ENCODE measurements around the gene PEX16. TPM values are rescaled to one million over a fixed set of nuclear protein-coding genes. Genes with fewer than 3 reads are reported as not detected.

Gene PEX16
- total and polyA plus RNA-seq, 2 of the 13 experiments (the other 11 are each of a cell fraction or from before 2014, with no cell fraction given), result 12.5 to 21.8 TPM

DNA sequence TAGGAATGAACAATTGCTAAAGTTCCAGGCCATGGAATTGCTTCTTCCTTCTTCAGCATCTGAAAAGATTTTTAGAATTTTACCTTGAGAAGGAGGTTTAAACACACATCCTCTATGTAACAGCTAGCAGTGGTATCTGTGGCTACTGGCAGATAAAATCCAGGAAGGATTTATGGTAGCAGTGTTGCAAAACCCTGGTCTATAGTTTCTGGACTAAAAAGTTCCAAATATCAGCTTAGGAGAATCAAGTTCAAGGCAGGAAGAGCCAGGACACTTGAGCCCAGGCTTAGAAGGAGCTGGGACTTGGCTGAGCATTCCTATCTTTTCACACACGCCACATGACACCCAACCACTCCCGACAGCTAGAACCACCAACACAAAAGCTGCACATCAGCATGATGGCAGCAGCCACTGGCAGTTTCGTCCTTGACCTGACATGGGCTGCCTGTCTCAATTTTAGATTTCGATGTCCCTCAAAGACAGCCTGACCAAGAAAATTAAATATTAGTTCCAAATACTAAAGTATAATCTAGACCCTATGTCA is 18.9 kb upstream of the PEX16 start:
- ChIA-PET POLR2A (no interaction called here), CTCF (ENCODE audit: low intra/inter-chr PET ratio, low total read pairs) (no interaction called here)
- intact Hi-C loops (cut with micrococcal nuclease; ENCODE audit: unreplicated experiment), result no loop called here
- TF ChIP-seq ETV6 (CRISPR knock-in tag; conservative IDR thresholded peaks at IDR 0.05), result no peak
- TF ChIP-seq, protein P1, sequence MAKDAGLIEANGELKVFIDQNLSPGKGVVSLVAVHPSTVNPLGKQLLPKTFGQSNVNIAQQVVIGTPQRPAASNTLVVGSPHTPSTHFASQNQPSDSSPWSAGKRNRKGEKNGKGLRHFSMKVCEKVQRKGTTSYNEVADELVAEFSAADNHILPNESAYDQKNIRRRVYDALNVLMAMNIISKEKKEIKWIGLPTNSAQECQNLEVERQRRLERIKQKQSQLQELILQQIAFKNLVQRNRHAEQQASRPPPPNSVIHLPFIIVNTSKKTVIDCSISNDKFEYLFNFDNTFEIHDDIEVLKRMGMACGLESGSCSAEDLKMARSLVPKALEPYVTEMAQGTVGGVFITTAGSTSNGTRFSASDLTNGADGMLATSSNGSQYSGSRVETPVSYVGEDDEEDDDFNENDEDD (CRISPR knock-in tag; IDR thresholded peaks at IDR 0.05; ENCODE audit: borderline replicate concordance), result no peak
- TF ChIP-seq, protein P2, sequence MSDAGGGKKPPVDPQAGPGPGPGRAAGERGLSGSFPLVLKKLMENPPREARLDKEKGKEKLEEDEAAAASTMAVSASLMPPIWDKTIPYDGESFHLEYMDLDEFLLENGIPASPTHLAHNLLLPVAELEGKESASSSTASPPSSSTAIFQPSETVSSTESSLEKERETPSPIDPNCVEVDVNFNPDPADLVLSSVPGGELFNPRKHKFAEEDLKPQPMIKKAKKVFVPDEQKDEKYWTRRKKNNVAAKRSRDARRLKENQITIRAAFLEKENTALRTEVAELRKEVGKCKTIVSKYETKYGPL (CRISPR knock-in tag; IDR thresholded peaks at IDR 0.05), result no peak
- TF ChIP-seq HOXA3 (CRISPR knock-in tag; IDR thresholded peaks at IDR 0.05), result no peak
- no peak for TF ChIP-seq ZNF3 (CRISPR knock-in tag; IDR thresholded peaks at IDR 0.05)
- TF ChIP-seq, protein P3, sequence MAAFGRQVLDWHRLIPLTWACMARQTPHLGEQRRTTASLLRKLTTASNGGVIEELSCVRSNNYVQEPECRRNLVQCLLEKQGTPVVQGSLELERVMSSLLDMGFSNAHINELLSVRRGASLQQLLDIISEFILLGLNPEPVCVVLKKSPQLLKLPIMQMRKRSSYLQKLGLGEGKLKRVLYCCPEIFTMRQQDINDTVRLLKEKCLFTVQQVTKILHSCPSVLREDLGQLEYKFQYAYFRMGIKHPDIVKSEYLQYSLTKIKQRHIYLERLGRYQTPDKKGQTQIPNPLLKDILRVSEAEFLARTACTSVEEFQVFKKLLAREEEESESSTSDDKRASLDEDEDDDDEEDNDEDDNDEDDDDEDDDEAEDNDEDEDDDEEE (CRISPR knock-in tag; IDR thresholded peaks at IDR 0.05), result no peak
- no peak for TF ChIP-seq NFRKB (IDR thresholded peaks at IDR 0.05)
- TF ChIP-seq ZNF724P (CRISPR knock-in tag; IDR thresholded peaks at IDR 0.05; ENCODE audit: borderline replicate concordance), result no peak
- TF ChIP-seq, protein P4, sequence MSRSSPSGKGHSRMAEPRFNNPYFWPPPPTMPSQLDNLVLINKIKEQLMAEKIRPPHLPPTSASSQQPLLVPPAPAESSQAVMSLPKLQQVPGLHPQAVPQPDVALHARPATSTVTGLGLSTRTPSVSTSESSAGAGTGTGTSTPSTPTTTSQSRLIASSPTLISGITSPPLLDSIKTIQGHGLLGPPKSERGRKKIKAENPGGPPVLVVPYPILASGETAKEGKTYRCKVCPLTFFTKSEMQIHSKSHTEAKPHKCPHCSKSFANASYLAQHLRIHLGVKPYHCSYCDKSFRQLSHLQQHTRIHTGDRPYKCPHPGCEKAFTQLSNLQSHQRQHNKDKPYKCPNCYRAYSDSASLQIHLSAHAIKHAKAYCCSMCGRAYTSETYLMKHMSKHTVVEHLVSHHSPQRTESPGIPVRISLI (CRISPR knock-in tag; IDR thresholded peaks at IDR 0.05; ENCODE audit: borderline replicate concordance), result no peak
- no peak for TF ChIP-seq EHMT2 (IDR thresholded peaks at IDR 0.05; ENCODE audit: borderline replicate concordance, low read depth, low read length)
- Histone ChIP-seq H2AFZ (ENCODE audit: low read length) (no peak overlapping the region), H3K27ac (ENCODE audit: extremely low read length, insufficient read depth, low read length) (no peak overlapping the region), H3K79me2 (ENCODE audit: insufficient read depth, low read length) (no peaks in the 10 kb centered on the region), H3K27me3 (ENCODE audit: control insufficient read depth in 1 of 2, insufficient read depth in 2 of 2, low read length in 2 of 2) (no peaks in the 10 kb centered on the region), H3K36me3 (replicated peaks in 1 of 2; ENCODE audit: control insufficient read depth in 1 of 2, insufficient read depth in 2 of 2, low read length in 2 of 2) (peaks cover 9 to 34% of the 10 kb centered on the region in 2 experiments; a peak in 4 of 5 replicates), H3K4me3 (replicated peaks in 1 of 3; ENCODE audit: insufficient read depth in 1 of 3, low read depth in 2 of 3, low read length in 3 of 3) (no peak overlapping the region), H3K9ac (ENCODE audit: insufficient read depth, low read depth, low read length) (no peak overlapping the region), H4K20me1 (ENCODE audit: insufficient read depth, low read length) (no peaks in the 10 kb centered on the region), H3K9me3 (ENCODE audit: low read length) (no peaks in the 10 kb centered on the region), H3K4me2 (ENCODE audit: low read depth, low read length) (no peak overlapping the region), H3K4me1 (ENCODE audit: insufficient read depth, low read length) (peaks cover 12% of the 10 kb centered on the region; the same call in 1 of the 2 replicates)
- no peak for FAIRE-seq
- in situ Hi-C loops (cut with HindIII; ENCODE audit: extremely low pct_ligation_motif_present, low pct_unique_long_range_greater_than_20kb), result no loop called here
- WGBS (ENCODE audit: low lambda C conversion rate), result 97% methylated on average over 4 of the region's 4 CpGs
- no peak for DNase-seq (ENCODE audit: low spot score)
- BruUV-seq (replicated peaks), result no TSS peak
- ATAC-seq, result no peak
